GM18867 (cell line): ENCODE results near the gene EFHC1.
A peak's percentile ranks its signal among the peaks of the same experiment; 100 is the strongest.
"Not testable (repeated sequence)": the region's sequence is repeated elsewhere in the genome, so short reads cannot be mapped to it uniquely, and the experiment has no call there.

Experiments
- ATAC-seq: cut with Tn5 transposase; IDR thresholded peaks from one replicate; pipeline ENCODE4 v1.9.1; 2021; ENCODE audit warnings: mild to moderate bottlenecking, moderate library complexity; ENCODE audit not compliant: unreplicated experiment

EFHC1 gene

GRCh38 chr6:52399511-52400312, 20.4 kb upstream of the EFHC1 start:
- peak; percentile 45 for ATAC-seq

GRCh38 chr6:52400313-52401041, 19.7 kb upstream of the EFHC1 start:
- no peak for ATAC-seq

- no peak for ATAC-seq
These were observed 17.1 kb upstream of the EFHC1 start for GRCh38 chr6:52403086-52403485.

- ATAC-seq: no peak
These were observed 16.5 kb upstream of the EFHC1 start for GRCh38 chr6:52403627-52404026.

- ATAC-seq: no peak
These were observed 14.9 kb upstream of the EFHC1 start for GRCh38 chr6:52405243-52405642.

- ATAC-seq: peak; percentile 79
These were observed 12.7 kb upstream of the EFHC1 start for GRCh38 chr6:52407467-52407866.

GRCh38 chr6:52409499-52409898, 10.6 kb upstream of the EFHC1 start:
- no peak for ATAC-seq

- no peak for ATAC-seq
These were observed 9.2 kb upstream of the EFHC1 start for GRCh38 chr6:52410979-52411378.

- ATAC-seq: no peak
These were observed 8.2 kb upstream of the EFHC1 start for GRCh38 chr6:52411911-52412310.

- ATAC-seq: no peak
These were observed 4.8 kb upstream of the EFHC1 start for GRCh38 chr6:52415333-52415732.

- ATAC-seq: no peak
These were observed 4.1 kb upstream of the EFHC1 start for GRCh38 chr6:52415917-52416628.

- no peak for ATAC-seq
These were observed 3.5 kb upstream of the EFHC1 start for GRCh38 chr6:52416629-52417151.

- no peak for ATAC-seq
These were observed 2.4 kb upstream of the EFHC1 start for GRCh38 chr6:52417675-52418111.

GRCh38 chr6:52418606-52419005, 1.5 kb upstream of the EFHC1 start:
- ATAC-seq: no peak

- no peak for ATAC-seq
These were observed 671 bp downstream of the EFHC1 start for GRCh38 chr6:52420668-52421358.

GRCh38 chr6:52422156-52422555, 2.0 kb downstream of the EFHC1 start:
- ATAC-seq: no peak

GRCh38 chr6:52423448-52423847, 3.3 kb downstream of the EFHC1 start:
- ATAC-seq: no peak

GRCh38 chr6:52423971-52424381, 3.8 kb downstream of the EFHC1 start:
- ATAC-seq: no peak

GRCh38 chr6:52424513-52424912, 4.4 kb downstream of the EFHC1 start:
- ATAC-seq: no peak

- ATAC-seq: no peak
These were observed 6.5 kb downstream of the EFHC1 start for GRCh38 chr6:52426667-52427066.

- not testable (repeated sequence) for ATAC-seq
These were observed 13.2 kb downstream of the EFHC1 start for GRCh38 chr6:52433294-52433693.
